GM12892 (cell line): Measurements from ENCODE around the gene ARHGAP26.

Source experiments
- DNase-seq: peaks from one replicate; pipeline ENCODE4 v3.0.0; 2011; ENCODE audit not compliant: insufficient read length
- FAIRE-seq: peaks from 2 replicates; lab custom pipeline; 2011; peaks lifted over from hg19 to GRCh38; lab: Jason Lieb, UNC
- POLR2A ChIP-seq: IDR thresholded peaks from 2 replicates; pipeline ENCODE4 v1.6.1; 2011; ENCODE audit warnings: low read depth, low read length, control low read depth
- POLR2AphosphoS5 ChIP-seq: IDR thresholded peaks from 2 replicates; pipeline ENCODE4 v1.6.1; 2011; ENCODE audit warnings: low read depth, low read length, control low read depth
- TAF1 ChIP-seq: IDR thresholded peaks from 2 replicates; pipeline ENCODE4 v1.6.1; 2011; ENCODE audit warnings: low read depth, mild to moderate bottlenecking, control low read depth, low read length, borderline replicate concordance

ARHGAP26 gene

DNA sequence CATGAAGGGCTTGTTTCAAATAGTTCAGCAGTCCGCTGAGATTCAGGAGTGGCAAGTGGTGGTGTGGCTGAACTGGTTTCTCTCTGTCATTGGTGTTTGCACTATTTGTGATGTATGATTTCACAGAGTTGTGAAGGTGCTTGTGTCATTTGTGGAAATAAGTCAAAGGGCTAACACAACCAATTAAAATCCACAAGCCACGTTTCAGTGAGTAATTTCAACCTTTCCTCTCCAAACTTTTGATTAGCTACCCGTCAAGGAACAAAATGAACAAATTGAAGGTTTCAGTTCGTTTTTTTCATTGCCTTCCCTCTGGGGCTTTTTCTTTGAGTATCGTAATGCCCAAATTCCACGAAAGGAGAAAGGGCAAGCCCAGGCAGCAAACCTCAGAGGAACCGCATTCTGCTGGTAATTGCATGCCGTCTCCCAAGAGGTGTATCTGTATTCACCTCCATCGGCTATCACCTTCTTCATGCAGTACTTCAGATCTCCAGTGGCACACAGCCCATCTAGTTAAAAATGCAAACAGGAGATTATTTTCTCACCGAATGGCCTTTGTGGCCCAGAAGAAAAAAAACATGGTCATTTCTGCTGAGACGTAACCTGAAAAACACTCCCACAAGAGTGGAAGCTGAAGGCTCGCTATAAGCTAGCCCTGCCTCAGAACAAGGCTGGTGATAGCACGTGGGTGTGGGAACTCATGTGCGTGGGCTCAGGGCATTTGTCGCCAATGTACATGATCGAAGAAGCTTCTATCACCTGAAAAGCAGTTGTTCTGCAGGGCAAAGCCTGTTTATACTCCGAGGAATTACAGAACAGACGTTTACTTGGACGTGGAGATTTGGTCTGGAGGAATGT lies 436.2 kb downstream of the ARHGAP26 start:
- DNase-seq (no peak), FAIRE-seq (peak; percentile 92)
- TF ChIP-seq POLR2A (peak; percentile 36; the same call in 1 of the 2 replicates), POLR2AphosphoS5 (peak; percentile 47; the same call in 1 of the 2 replicates), TAF1 (no peak)

DNA sequence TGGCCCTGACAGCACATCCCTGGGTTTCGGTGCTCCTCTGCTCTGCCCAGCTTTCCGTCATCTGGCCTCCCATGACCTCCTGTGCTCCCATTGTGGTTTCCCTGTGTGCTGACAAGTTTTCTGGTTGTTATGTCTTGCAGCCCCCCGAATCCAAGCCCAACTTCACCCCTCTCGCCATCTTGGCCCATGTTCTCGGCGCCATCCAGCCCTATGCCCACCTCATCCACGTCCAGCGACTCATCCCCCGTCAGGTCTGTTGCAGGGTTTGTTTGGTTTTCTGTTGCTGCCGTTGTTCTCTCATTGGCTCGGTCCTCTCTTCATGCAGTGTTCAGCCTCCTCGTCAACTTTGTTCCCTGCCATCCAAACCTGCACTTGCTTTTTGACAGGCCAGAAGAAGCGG lies 436.9 kb downstream of the ARHGAP26 start:
- TF ChIP-seq TAF1 (no peak), POLR2AphosphoS5 (no peak), POLR2A (no peak)
- FAIRE-seq = no peak
- no peak for DNase-seq

DNA sequence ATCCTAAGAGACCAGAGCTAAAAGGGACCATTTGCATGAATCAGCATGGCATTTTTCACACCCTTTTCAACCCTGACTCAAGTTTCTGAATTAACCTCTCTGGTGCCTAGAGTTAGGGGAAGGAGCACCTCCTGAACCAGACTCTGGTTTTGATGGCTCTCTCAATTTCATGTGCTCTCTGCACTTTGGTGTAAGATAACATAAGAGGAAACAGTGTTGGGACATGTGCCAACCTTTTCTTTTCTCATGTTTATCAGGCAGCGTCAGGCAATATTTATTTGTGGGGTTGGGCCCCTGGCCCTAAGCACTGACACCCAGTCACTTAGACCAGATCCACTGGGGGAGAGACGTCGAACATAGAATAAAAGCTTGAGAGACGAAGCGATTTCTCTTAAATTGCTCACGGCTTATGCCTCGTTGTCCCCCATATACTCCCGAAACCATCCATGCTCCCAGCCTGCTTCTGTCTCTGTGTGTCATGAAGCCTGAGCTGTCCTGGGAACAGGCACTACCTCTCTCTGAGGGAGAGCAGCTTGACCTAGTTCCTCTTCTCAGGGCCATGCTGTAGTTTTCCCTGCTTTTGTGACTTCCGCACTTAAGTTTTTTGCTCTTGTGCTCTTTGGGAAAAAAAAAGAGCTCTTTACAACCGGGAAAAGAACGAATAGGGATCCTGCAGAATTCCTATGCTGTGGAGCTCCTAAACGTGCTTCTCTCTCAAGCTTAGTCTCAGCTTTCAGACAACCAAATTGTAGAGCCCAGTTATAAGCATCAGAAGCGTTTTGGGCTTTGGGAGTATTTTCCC lies 437.6 kb downstream of the ARHGAP26 start:
- FAIRE-seq (peak; percentile 54), DNase-seq (no peak)
- TF ChIP-seq TAF1 = no peak
- TF ChIP-seq POLR2A = no peak
- no peak; the same call in 1 of the 2 replicates for TF ChIP-seq POLR2AphosphoS5

DNA sequence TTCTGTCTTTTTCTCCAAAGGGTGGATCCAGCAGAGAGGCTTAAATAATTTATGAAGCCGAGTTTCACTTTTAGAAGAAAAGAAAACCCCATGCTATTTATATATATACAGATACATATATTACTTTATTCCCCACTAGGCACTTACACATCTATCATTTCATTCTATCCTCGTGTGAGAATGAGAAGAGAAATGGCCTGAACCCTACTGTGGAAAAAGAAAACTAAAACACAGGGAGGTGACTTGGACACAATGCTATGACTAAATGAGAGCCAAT lies 438.1 kb downstream of the ARHGAP26 start:
- TF ChIP-seq POLR2A = no peak
- no peak for TF ChIP-seq TAF1
- TF ChIP-seq POLR2AphosphoS5 = no peak
- no peak for FAIRE-seq
- DNase-seq = no peak

DNA sequence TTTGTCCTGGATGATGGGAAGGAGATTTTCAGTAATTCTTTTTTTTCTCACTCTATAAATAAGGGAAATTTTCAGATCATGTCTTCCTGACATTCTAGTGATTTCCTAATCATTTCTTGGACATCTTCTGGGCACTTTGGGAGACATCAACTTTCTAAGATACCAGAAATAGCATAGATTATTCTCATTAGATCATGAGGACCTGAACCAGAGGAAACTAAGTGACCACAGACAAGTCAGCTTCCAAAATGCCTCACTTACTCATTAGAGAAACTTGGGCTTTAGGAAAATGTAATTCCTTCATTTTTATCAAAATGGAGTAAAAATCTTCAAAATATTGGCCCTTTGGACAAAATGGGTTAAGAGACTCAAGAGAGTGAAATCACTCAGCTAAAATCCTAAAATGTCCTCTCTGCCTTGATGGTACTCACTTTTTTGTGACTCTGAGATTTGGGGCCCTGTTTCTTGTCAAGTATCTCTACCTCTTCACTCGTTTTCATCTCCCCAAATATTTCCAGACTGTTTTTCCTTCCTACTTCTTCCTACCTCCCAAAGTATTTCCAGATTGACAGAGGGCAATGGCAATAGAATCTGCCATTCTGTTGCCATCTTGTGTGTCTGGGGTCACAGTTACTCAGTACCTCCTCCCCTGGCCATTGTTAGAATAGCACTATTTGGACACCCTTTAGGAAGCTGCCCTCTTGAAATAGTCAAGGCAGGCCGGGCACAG lies 438.8 kb downstream of the ARHGAP26 start:
- TF ChIP-seq POLR2AphosphoS5 (0 out of 2 replicates have a peak, but pooled peaks have one; percentile 20), TAF1 (no peak)
- FAIRE-seq = no peak

DNA sequence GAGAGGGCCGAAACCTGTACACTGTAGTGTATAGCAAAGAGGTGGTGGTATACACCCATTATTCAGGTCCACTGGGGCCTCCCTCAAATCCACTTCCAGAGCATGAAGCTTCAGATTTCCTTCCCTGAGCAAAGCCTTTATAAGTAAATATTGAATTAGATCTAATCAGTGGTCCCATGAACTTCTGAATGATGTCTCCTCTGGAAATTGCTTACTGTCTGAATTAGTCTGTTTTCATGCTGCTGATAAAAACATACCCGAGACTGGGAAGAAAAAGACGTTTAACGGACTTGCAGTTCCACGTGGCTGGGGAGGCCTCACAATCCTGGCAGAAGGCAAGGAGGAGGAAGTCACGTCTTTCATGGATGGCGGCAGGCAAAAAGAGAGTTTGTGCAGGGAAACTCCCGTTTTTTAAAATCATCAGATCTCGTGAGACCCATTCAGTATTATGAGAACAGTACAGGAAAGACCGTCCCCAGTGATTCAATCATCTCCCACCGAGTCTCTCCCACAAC lies 439.8 kb downstream of the ARHGAP26 start:
- DNase-seq (no peak), FAIRE-seq (no peak)
- no peak for TF ChIP-seq POLR2A
- no peak for TF ChIP-seq POLR2AphosphoS5
- TF ChIP-seq TAF1 = no peak

More for the DNA sequence above, 438.8 kb downstream of the ARHGAP26 start:
- no peak for DNase-seq

DNA sequence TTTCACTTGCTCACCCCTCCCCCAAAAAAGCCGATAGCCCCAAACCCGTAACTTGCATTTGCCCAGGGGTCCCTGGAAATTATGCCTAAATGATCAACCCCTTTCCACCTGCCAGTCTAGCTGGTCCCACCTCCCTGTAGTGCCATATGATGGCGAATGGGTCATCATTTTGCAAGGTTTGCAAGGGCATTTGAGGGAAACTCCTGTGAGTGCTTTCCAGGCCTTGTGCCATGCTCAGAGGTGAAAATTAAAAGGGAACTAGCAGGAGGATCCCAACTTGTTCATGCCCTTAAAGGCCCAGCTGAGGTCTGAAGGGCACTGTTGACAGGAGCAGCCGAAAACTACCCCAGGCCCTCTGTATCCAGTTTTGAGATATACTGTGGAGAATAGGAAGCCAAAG lies 440.4 kb downstream of the ARHGAP26 start:
- DNase-seq (no peak), FAIRE-seq (no peak)
- no peak for TF ChIP-seq POLR2A

DNA sequence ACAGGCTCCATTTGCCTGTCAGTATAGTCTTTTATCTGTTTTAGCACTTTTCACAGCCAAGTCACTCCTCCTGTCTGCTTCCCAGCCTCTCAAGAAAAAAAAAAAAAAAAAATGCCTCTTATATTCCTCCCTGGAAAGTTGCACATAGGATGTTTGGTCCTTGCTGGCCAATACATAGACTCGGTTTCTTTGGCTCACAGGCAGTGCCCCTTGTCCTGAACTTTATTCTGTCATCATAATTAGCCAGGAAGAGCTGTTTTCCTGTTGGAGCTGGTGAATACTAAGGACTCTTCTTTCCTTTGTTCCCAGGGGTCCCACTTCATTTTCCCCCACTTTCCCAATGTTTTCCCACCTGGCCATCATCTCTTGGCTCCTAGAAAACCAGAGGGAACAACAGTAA lies 442.1 kb downstream of the ARHGAP26 start:
- TF ChIP-seq POLR2AphosphoS5 (no peak), TAF1 (no peak), POLR2A (no peak)
- DNase-seq (no peak), FAIRE-seq (no peak)

DNA sequence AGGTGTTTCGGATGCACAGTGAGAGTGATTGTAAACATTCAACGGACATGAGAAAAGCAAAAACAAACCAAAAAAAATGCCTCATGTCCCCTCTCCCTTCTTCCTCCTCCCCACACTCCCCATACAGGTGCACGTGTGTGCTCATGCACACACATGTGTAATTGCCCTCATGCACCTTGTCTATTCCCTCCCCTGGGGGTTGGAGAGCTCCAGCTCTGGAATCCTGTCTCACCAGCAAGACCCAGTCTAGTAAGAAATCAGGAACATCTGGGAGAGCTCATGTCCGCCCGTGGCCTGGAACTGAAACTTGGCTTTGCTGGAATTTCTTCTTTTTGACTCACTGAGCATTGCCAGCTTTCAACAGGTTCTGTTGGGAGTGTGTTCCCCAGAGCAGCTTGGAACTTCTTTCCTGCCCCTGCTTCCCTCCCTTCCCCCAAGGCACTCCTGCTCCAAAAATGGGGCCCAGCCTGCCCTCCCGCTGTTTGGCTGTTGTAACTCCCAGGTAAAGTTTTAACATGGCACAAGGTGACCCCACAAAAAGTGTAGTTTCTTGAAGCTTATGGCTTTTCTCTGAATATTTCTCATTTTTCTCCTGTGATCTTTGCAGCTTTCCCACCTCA lies 443.2 kb downstream of the ARHGAP26 start:
- TF ChIP-seq POLR2AphosphoS5 = peak; percentile 37; the same call in 1 of the 2 replicates
- no peak for TF ChIP-seq TAF1
- peak; percentile 92 for FAIRE-seq
- no peak for DNase-seq

DNA sequence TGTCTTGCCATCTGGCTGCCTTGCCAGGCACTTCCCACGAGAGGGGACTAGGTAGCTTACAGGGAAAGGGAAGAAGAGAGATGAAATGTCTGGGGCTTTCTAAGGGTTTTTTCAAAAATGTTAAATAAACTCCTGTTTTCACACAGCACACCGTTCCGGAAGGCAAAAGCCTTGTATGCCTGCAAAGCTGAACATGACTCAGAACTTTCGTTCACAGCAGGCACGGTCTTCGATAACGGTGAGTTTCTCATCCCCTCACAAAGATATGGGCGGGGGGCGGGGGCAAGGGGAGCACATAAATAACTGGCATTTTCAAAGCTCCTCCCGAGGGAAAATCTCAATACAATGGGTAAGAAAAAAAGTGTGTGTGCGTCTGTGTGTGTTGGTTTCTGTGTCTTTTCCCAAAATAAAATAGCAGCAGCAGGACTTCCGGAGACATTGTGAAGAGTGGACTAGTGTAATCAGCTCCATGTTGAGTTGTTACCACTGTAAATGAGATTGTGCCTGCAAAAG lies 443.7 kb downstream of the ARHGAP26 start:
- TF ChIP-seq POLR2A (peak; percentile 1; the same call in 1 of the 2 replicates), POLR2AphosphoS5 (no peak)
- peak; percentile 48 for DNase-seq
- peak; percentile 74 for FAIRE-seq

DNA sequence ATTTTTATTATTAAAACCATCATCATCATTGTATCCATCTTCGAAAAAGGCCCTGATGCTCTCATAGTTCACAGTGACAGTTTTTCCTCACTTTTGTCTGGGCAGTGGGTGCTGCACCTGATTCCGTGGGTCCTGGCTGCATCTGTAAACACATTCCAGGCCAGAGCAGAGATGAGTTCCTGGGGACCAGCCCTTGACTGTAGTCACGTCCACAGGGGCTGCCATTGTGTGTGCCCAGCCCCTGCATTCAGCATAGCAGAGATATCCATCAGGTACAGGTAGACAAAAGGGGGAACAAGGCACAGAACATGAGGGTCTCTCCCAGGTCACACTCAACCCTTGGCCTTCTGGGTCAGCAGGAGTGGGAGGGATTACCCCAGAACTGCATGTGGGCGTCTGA lies 444.3 kb downstream of the ARHGAP26 start:
- FAIRE-seq (no peak), DNase-seq (no peak)
- TF ChIP-seq POLR2A (peak; percentile 87), TAF1 (no peak), POLR2AphosphoS5 (peak; percentile 93)
